NCI-H524 (cell line): ENCODE data around the gene MMGT1.
"Not testable (repeated sequence)": the region's sequence is repeated elsewhere in the genome, so short reads cannot be mapped to it uniquely, and the experiment has no call there.

Experiments
- DNase-seq, 2 experiments: peaks; one replicate each; lab custom pipeline; 2025; lab: John Stamatoyannopoulos, UW

MMGT1 gene

GRCh38 chrX:135923353-135923752 is 50.4 kb downstream of the MMGT1 start:
- DNase-seq: peak in 1 of 2 experiments; percentile 12

- DNase-seq: not testable (repeated sequence)
These were observed 53.3 kb downstream of the MMGT1 start for GRCh38 chrX:135920516-135920915.

- DNase-seq: peak; percentile 29 to 77
These were observed 59.4 kb downstream of the MMGT1 start for GRCh38 chrX:135914404-135914803.
